Endothelial cell of umbilical vein (primary cell): Measurements from ENCODE around the gene EPO. TPM values are rescaled to one million over a fixed set of nuclear protein-coding genes. Genes with fewer than 3 reads are reported as not detected.

Experiments used
- BruUV-seq: library from RNA; stranded (reverse); fragments of 400-500 nt; replicated peaks from 2 replicates; lab custom pipeline; 2021; lab: Mats Ljungman, UMichigan
- CTCF ChIA-PET: fragments of 300-600, 350-600 bp; sonication (Branson Sonifier 250); formaldehyde crosslinking; loops from one replicate; lab custom pipeline; 2021; ENCODE audit warnings: antibody characterized with exemption, inconsistent platforms; lab: Charles Lee
- POLR2A ChIA-PET: fragments of 300-600, 350-600 bp; sonication (Branson Sonifier 250); formaldehyde crosslinking; loops from one replicate; lab custom pipeline; 2021; ENCODE audit warnings: antibody characterized with exemption, inconsistent platforms; lab: Charles Lee
- DNase-seq: peaks from one replicate; pipeline ENCODE4 v3.0.0-alpha.2; 2011; ENCODE audit warnings: low read depth, low spot score
- FAIRE-seq: peaks from 2 replicates; lab custom pipeline; 2011; peaks lifted over from hg19 to GRCh38; lab: Jason Lieb, UNC
- H2AFZ ChIP-seq: 2 replicates; pipeline ENCODE4 v1.6.0; 2012; ENCODE audit warnings: low read depth, low read length, control low read depth, inconsistent platforms
- H3K27ac ChIP-seq: 2 replicates; pipeline ENCODE4 v1.5.1; 2011; ENCODE audit warnings: low read depth, mild to moderate bottlenecking, control low read depth, low read length, moderate library complexity; ENCODE audit not compliant: insufficient read depth
- H3K27me3 ChIP-seq, 2 experiments: 2 replicates each; pipeline versions ENCODE4 v1.6.0 to v1.6.1; 2011; ENCODE audit warnings: low read length in 2 of 2, mixed read lengths in 1 of 2; ENCODE audit not compliant: control insufficient read depth in 2 of 2, insufficient read depth in 2 of 2
- H3K36me3 ChIP-seq, 2 experiments: 2 replicates in 1 of 2; 3 replicates in 1 of 2; pipeline ENCODE4 v1.5.1; 2011; ENCODE audit warnings: low read length in 2 of 2, mild to moderate bottlenecking in 1 of 2, moderate library complexity in 1 of 2; ENCODE audit not compliant: control insufficient read depth in 2 of 2, insufficient read depth in 2 of 2; ENCODE audit errors: extremely low read depth in 1 of 2
- H3K4me1 ChIP-seq: 3 replicates; pipeline ENCODE4 v1.5.1; 2011; ENCODE audit warnings: mild to moderate bottlenecking, low read length; ENCODE audit not compliant: control insufficient read depth, insufficient read depth; ENCODE audit errors: extremely low read depth
- H3K4me2 ChIP-seq: 2 replicates; pipeline ENCODE4 v1.6.1; 2011; ENCODE audit warnings: low read length, control low read depth, mixed read lengths; ENCODE audit not compliant: insufficient read depth
- H3K4me3 ChIP-seq, 3 experiments: fragments of 200-600 bp in 1 of 3; sonication (generic), shearing (Covaris generic) in 1 of 3; replicated peaks in 1 of 3; 2 replicates each; pipeline ENCODE4 v1.5.1; 2011 to 2016; ENCODE audit warnings: control low read depth in 3 of 3, low read length in 3 of 3, mild to moderate bottlenecking in 2 of 3, inconsistent platforms in 1 of 3, low read depth in 1 of 3, moderate library complexity in 1 of 3; ENCODE audit not compliant: insufficient read depth in 1 of 3
- H3K79me2 ChIP-seq: 2 replicates; pipeline ENCODE4 v1.6.0; 2012; ENCODE audit warnings: low read length, inconsistent platforms; ENCODE audit not compliant: control insufficient read depth, insufficient read depth
- H3K9ac ChIP-seq: replicated peaks from 2 replicates; pipeline ENCODE3; 2011; ENCODE audit warnings: low read length, control low read depth; ENCODE audit not compliant: insufficient read depth; ENCODE audit errors: extremely low read depth
- H3K9me1 ChIP-seq: replicated peaks from 3 replicates; pipeline ENCODE4 v1.6.0; 2011; ENCODE audit warnings: mild to moderate bottlenecking, low read length; ENCODE audit not compliant: control insufficient read depth, insufficient read depth; ENCODE audit errors: extremely low read depth
- H3K9me3 ChIP-seq: replicated peaks from 2 replicates; pipeline ENCODE4 v1.5.1; 2012; ENCODE audit warnings: low read length, inconsistent platforms; ENCODE audit not compliant: control insufficient read depth, insufficient read depth
- H4K20me1 ChIP-seq: replicated peaks from 2 replicates; pipeline ENCODE3; 2011; ENCODE audit warnings: mild to moderate bottlenecking, low read length; ENCODE audit not compliant: control insufficient read depth, insufficient read depth; ENCODE audit errors: extremely low read depth
- CTCF ChIP-seq, 2 donors: IDR thresholded peaks; 1 replicate in 1 of 2; 2 replicates in 1 of 2; pipeline ENCODE4 v1.5.1; 2011; ENCODE audit warnings: low read length in 2 of 2, mild to moderate bottlenecking in 2 of 2, moderate library complexity in 2 of 2, control low read depth in 1 of 2, inconsistent platforms in 1 of 2, low read depth in 1 of 2; ENCODE audit not compliant: insufficient read depth in 1 of 2; ENCODE audit errors: extremely low read depth in 1 of 2
- EZH2 ChIP-seq: IDR thresholded peaks from 2 replicates; pipeline ENCODE4 v1.6.1; 2012; ENCODE audit warnings: borderline replicate concordance, low read depth, mild to moderate bottlenecking, moderate library complexity, low read length, inconsistent platforms; ENCODE audit not compliant: severe bottlenecking
- FOS ChIP-seq: IDR thresholded peaks from 2 replicates; pipeline ENCODE4 v1.6.1; 2011; ENCODE audit warnings: mild to moderate bottlenecking, low read length, moderate library complexity, borderline replicate concordance; ENCODE audit not compliant: insufficient read depth
- JUN ChIP-seq: IDR thresholded peaks from 2 replicates; pipeline ENCODE4 v1.6.1; 2011; ENCODE audit warnings: borderline replicate concordance, low read depth; ENCODE audit not compliant: insufficient read length, insufficient read depth
- MAX ChIP-seq: IDR thresholded peaks from 2 replicates; pipeline ENCODE4 v1.6.1; 2011; ENCODE audit not compliant: insufficient read depth, insufficient read length
- MYC ChIP-seq: IDR thresholded peaks from one replicate; pipeline ENCODE4 v1.6.1; 2011; ENCODE audit warnings: mild to moderate bottlenecking, low read depth, low read length
- POLR2A ChIP-seq: IDR thresholded peaks from 2 replicates; pipeline ENCODE4 v1.6.1; 2012; ENCODE audit warnings: low read depth, mild to moderate bottlenecking, control low read depth, low read length
- POLR2AphosphoS5 ChIP-seq: IDR thresholded peaks from 2 replicates; pipeline ENCODE4 v1.6.1; 2012; ENCODE audit warnings: low read depth, mild to moderate bottlenecking, control low read depth, low read length, moderate library complexity; ENCODE audit not compliant: insufficient read depth
- dilution Hi-C: fragments of 300-500 bp; cut with MboI; formaldehyde crosslinking; loops from one replicate; pipeline ENCODE4 v1.15.0; 2019; ENCODE audit warnings: low sequenced_read_pairs; ENCODE audit not compliant: extremely low pct_ligation_motif_present
- intact Hi-C: fragments of 100-400 bp; cut with micrococcal nuclease; formaldehyde crosslinking; loops from one replicate; pipeline ENCODE4 v1.10.0; 2022
- polyA plus RNA-seq, 4 experiments: library from polyadenylated mRNA; depleted of rRNA in 3 of 4; stranded (reverse) in 3 of 4; unstranded in 1 of 4; fragments of >200 nt; gene quantifications; 2 replicates each; pipeline versions ENCODE4 v1.2.1 to v1.2.3, GENCODE V29; 2011 to 2012; ENCODE audit warnings: missing spikeins in 1 of 4
- total RNA-seq: library from RNA; stranded (reverse); gene quantifications from 2 replicates; pipeline ENCODE4 v1.2.3, GENCODE V29; 2021

The EPO gene
- total and polyA plus RNA-seq, 2 donors (not counting 3 experiments of a cell fraction or from before 2014, with no cell fraction given), result not detected

GRCh38 chr7:100687261-100687660 lies 33.0 kb upstream of the EPO start:
- no peak overlapping the region for H3K27ac ChIP-seq
- H3K9ac ChIP-seq, result no peak overlapping the region
- DNase-seq, result no peak
- POLR2A ChIA-PET, result no interaction called here
- peaks cover 7 to 57% of the 10 kb centered on the region in 2 experiments for H3K36me3 ChIP-seq
- H3K4me3 ChIP-seq, result no peak overlapping the region
- TF ChIP-seq JUN (no peak), MAX (no peak), CTCF (IDR thresholded peaks at IDR 0.05; ENCODE audit: extremely low read depth in 1 of 2, insufficient read depth in 1 of 2, low read depth in 1 of 2, low read length in 2 of 2) (no peak), EZH2 (no peak), MYC (no peak)
- peaks cover 2% of the 10 kb centered on the region for H4K20me1 ChIP-seq
- no TSS peak for BruUV-seq
- peaks cover 34% of the 10 kb centered on the region for H3K79me2 ChIP-seq
- H3K27me3 ChIP-seq, result no peaks in the 10 kb centered on the region
- no peak overlapping the region for H3K4me2 ChIP-seq
- intact Hi-C loops (no loop called here), dilution Hi-C loops (no loop called here)
- no peaks in the 10 kb centered on the region for H3K9me3 ChIP-seq
- no peak overlapping the region for H2AFZ ChIP-seq
- H3K4me1 ChIP-seq, result peaks cover 6% of the 10 kb centered on the region
- no peak for FAIRE-seq
- CTCF ChIA-PET, result no interaction called here
- no peaks in the 10 kb centered on the region for H3K9me1 ChIP-seq

- TF ChIP-seq MYC (no peak), JUN (no peak), EZH2 (no peak), POLR2AphosphoS5 (no peak), CTCF (IDR thresholded peaks at IDR 0.05; ENCODE audit: extremely low read depth in 1 of 2, insufficient read depth in 1 of 2, low read depth in 1 of 2, low read length in 2 of 2) (no peak), FOS (no peak), POLR2A (no peak)
- Histone ChIP-seq H3K79me2 (peaks cover 39% of the 10 kb centered on the region), H3K4me1 (peaks cover 11% of the 10 kb centered on the region), H3K9me1 (no peaks in the 10 kb centered on the region), H3K9me3 (no peaks in the 10 kb centered on the region), H3K9ac (no peak overlapping the region), H3K4me3 (no peak overlapping the region), H3K27me3 (no peaks in the 10 kb centered on the region), H3K27ac (no peak overlapping the region), H3K4me2 (no peak overlapping the region), H3K36me3 (peaks cover 3 to 53% of the 10 kb centered on the region in 2 experiments), H4K20me1 (peaks cover 2% of the 10 kb centered on the region), H2AFZ (no peak overlapping the region)
- DNase-seq (no peak), FAIRE-seq (no peak)
- no TSS peak for BruUV-seq
- dilution Hi-C loops, result no loop called here
- ChIA-PET CTCF (no interaction called here), POLR2A (no interaction called here)
- intact Hi-C loops, result no loop called here
Measured at GRCh38 chr7:100687751-100688300, 32.4 kb upstream of the EPO start.
